Measurements from ENCODE around the gene RNF112.

DNA sequence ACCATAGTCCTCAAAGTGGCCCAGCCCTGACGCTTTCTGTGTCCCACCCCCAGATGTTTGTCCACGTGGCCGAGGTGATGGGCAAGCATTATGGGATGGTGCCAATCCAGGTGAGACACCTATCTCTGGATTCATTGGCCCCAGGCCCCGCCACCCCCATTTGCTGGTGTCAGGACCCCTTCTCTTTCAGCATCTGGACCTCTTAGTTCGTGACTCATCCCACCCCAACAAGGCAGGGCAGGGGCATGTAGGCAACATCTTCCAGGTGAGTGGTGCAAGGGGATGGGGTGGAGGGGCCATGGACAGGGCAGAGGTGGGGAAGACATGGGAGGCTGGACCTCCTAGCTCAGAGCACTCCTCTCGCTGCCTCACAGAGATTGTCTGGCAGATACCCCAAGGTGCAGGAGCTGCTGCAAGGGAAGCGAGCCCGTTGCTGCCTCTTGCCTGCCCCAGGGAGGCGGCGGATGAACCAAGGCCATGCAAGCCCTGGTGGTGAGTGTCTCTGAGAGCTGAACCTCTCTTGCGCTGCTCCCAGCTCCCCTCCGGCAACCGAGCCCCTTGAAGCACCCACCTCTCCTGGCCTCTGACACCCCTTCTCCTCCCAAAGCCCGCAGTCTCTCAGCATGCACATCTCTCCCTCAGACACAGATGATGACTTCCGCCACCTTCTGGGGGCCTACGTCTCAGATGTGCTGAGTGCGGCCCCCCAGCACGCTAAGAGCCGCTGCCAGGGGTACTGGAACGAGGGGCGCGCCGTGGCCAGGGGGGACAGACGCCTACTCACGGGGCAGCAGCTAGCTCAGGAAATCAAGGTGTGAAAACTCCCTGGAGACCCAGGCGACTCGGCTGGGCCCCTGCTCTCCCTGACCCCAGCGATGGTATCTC, 3.6 kb downstream of the RNF112 start:
- TF ChIP-seq, protein P1, sequence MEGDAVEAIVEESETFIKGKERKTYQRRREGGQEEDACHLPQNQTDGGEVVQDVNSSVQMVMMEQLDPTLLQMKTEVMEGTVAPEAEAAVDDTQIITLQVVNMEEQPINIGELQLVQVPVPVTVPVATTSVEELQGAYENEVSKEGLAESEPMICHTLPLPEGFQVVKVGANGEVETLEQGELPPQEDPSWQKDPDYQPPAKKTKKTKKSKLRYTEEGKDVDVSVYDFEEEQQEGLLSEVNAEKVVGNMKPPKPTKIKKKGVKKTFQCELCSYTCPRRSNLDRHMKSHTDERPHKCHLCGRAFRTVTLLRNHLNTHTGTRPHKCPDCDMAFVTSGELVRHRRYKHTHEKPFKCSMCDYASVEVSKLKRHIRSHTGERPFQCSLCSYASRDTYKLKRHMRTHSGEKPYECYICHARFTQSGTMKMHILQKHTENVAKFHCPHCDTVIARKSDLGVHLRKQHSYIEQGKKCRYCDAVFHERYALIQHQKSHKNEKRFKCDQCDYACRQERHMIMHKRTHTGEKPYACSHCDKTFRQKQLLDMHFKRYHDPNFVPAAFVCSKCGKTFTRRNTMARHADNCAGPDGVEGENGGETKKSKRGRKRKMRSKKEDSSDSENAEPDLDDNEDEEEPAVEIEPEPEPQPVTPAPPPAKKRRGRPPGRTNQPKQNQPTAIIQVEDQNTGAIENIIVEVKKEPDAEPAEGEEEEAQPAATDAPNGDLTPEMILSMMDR (IDR thresholded peaks at IDR 0.05), result no peak
- TF ChIP-seq POLR2A (IDR thresholded peaks at IDR 0.05), result no peak

Measured in tibial nerve (tissue), 3 donors.